ENCODE measurements around the gene CAMK2B.

DNA sequence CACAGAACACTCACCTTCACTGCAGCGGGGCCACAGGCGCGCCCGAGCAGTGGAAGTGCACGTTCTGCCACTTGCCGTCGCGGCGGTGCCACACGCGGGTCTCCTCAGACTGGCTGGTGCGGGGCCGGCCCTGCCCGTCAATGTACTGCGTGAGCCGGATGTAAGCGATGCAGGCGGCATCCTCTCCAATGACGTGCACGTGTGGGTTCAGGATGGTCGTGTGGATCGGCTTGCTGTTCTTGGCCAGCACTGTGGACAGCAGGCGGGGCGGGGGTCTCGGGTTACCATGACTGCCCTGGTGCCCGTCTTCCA lies 105.4 kb downstream of the CAMK2B start:
- TF ChIP-seq, protein P1, sequence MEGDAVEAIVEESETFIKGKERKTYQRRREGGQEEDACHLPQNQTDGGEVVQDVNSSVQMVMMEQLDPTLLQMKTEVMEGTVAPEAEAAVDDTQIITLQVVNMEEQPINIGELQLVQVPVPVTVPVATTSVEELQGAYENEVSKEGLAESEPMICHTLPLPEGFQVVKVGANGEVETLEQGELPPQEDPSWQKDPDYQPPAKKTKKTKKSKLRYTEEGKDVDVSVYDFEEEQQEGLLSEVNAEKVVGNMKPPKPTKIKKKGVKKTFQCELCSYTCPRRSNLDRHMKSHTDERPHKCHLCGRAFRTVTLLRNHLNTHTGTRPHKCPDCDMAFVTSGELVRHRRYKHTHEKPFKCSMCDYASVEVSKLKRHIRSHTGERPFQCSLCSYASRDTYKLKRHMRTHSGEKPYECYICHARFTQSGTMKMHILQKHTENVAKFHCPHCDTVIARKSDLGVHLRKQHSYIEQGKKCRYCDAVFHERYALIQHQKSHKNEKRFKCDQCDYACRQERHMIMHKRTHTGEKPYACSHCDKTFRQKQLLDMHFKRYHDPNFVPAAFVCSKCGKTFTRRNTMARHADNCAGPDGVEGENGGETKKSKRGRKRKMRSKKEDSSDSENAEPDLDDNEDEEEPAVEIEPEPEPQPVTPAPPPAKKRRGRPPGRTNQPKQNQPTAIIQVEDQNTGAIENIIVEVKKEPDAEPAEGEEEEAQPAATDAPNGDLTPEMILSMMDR (IDR thresholded peaks at IDR 0.05; ENCODE audit: borderline replicate concordance, extremely low read depth, low read length, poor library complexity, severe bottlenecking): no peak
- TF ChIP-seq EZH2 (IDR thresholded peaks at IDR 0.05; ENCODE audit: borderline replicate concordance, low read depth, low read length, severe bottlenecking): no peak
